T-helper 1 cell (primary cell): ENCODE results near the gene TBX1.
A peak's percentile ranks its signal among the peaks of the same experiment; 100 is the strongest.

ENCODE experiments used
- DNase-seq, 5 donors: peaks; one replicate each; pipeline ENCODE4 v3.0.0-alpha.2; 2012 to 2020

Gene TBX1

GRCh38 chr22:19753996-19754700 lies 6.4 kb upstream of the TBX1 start:
- no peak for DNase-seq

GRCh38 chr22:19754701-19755144 lies 5.9 kb upstream of the TBX1 start:
- no peak for DNase-seq

DNA sequence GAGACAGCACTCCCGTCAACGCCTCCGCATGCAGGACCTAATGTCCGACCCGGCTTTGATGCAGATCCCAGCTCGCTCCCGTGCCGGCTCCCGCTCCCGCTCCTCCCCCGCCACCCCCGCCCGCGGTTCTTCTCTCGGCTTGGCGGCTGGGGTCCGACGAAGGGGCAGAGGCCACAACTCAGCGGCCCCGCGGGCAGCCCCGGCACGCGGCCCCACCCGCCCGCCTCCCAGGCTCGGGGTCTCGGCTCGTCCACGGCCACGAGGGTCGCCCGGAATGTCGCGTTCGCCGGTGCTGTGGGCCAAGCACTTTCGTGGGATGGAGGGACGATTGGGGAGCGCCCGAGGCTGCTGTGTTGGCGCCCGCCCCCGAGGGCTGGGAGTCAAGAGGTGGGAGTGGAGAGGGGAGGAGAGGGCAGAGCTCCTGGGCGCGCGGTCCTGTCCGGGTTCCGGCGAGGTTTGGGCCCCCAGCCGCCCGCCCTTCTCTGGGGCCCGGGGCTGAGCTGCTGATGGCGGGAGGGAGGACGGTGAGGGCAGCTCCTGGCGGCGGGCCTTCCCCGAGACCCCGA lies 5.3 kb upstream of the TBX1 start:
- DNase-seq: no peak

- DNase-seq: no peak
Measured at GRCh38 chr22:19755722-19756287, 4.8 kb upstream of the TBX1 start.

- DNase-seq: peak; percentile 57 to 73 (median 61)
Measured at GRCh38 chr22:19756288-19757128, 4.1 kb upstream of the TBX1 start.

DNA sequence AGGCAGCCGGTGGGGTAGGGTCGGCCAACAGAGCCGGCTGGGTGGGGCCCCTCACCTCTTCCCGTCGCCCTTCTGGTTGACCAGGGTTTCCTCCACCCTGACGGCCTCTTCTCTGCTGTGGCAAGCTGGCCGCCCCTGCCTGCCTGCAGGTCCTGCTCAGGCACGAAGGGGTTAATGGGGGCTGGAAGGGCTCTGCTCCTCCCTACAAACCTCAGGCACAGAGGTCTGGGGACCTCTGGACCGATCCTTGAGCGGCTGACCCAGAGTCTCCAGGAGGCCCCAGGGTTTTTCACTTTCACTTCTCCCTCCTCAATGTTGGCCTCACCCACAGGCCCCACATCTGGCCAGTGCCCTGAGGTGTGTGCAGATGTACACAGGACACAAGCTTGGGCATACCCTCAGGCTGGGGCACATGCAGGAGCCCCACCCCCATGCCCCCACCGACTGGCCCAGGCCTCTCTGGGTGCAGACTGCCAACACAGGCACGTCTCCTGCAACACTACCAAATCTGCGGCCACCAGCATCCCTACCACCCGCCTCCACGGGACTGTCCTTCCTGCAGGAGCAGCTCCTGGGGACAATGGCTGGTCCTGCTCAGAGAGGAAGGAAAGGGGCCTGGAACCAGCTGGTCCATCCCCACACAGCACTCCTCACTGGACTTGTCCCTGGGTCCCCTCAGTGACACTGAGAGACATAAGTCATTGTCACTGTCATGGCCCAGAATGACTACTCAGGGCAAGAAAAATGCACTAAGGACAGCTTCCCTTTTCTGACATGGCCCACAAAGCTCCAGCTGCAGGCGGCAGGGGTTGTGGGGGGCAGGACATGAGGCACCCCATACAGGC lies 3.2 kb upstream of the TBX1 start:
- no peak for DNase-seq

DNA sequence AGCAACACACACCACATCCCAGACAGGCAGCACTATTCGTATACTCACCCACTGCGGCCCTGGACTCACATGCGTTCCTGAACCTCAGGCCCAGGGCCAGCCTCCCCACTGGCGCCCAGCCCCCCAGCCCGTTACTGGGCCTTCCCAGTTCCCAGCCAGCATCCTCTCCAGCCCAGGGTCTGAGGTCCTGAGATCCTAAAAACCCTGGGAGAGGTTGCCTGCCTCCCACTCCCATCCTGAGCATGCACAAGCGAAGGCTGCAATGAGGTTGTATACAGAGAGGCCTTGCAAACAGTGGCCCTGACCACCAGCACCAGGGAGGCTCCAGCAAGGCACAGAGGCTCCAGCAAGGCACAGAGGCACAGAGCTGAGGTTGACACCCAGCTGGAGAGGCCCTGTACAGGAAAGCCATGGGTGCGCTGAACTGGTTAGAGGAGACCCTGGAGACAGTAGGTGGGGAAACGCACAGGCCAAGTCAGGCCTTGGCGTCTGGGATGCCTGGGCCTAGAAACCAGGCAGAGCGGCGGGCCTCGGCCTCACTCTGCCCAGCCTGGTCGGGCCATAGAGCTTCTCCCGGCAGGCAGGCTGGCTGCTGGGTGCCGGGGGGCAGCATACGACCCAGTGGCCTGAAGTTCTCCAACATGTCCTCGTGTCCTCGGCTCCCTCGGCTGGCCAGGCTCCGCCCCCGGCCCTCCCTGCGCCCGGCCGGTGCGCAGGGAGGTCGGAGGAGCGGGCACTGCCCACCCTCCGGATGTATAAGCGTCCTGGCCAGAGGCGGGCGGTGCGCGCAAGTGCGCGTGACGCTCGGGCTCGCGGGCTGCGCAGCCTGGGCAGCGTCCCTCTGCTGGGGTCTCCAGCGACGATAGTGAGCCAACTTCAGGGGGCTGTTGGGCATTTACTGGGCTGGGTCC lies 2.3 kb upstream of the TBX1 start:
- DNase-seq: no peak

DNA sequence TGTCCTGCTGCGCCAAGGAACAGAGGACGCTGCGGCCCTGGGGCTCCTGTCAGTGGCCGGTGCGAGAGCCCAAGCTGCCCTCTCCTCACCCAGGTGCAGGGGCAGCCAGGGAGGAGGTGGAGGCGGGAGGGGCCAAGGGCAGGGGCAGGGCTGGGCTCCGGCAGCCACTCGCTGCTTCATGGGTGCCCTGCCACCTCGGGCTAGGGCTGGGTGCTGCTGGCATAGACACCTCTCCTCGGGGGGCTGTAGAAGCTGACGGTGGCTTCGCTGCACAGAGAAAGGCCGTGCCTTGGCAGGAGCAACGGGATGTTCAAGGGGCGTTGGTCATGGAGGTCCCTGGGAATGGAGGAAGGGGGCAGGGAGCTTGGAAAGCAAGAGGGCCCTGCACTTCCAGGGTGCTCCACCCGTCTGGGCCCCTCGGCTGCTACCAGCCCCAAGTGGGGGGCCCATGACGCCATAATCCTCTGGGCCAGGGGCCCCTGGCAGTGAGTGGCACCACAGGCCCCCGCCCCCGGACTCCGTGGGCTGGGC lies 1.6 kb upstream of the TBX1 start:
- no peak for DNase-seq

DNA sequence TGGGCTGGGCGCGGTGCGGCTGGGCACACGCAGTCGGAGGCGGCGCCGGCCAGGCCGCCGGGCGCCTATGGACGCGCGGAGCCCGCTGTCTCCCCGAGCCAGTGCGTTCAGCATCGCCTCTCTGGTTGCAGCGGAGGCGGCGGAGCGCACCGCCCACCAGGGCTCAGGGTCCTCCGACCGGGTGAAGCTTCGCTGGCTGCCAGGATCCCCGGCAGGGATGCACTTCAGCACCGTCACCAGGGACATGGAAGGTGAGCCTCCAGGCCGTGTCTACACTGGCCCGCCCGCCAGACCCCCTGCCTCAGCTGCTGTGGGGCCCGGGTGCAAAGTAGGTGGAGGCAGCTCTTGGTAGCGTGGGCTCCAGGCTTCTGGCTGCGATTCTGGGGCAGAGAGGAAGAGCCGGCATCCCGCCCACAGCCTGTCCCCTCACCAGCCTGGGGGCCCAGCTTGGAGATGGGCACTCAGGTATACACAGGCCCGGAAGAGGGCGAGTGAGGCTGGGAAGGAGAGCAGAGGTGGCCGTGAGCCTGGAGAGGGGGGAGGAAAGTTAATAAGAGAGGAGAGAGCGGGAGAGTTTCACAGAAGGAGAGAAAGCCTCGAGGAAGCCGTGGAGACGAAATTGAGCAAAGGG lies 1.0 kb upstream of the TBX1 start:
- no peak for DNase-seq

- no peak for DNase-seq
Measured at GRCh38 chr22:19760951-19761724, 560 bp downstream of the TBX1 start.

- DNase-seq: no peak
Measured at GRCh38 chr22:19761725-19762567, 1.4 kb downstream of the TBX1 start.

- no peak for DNase-seq
Measured at GRCh38 chr22:19762568-19763457, 2.2 kb downstream of the TBX1 start.

DNA sequence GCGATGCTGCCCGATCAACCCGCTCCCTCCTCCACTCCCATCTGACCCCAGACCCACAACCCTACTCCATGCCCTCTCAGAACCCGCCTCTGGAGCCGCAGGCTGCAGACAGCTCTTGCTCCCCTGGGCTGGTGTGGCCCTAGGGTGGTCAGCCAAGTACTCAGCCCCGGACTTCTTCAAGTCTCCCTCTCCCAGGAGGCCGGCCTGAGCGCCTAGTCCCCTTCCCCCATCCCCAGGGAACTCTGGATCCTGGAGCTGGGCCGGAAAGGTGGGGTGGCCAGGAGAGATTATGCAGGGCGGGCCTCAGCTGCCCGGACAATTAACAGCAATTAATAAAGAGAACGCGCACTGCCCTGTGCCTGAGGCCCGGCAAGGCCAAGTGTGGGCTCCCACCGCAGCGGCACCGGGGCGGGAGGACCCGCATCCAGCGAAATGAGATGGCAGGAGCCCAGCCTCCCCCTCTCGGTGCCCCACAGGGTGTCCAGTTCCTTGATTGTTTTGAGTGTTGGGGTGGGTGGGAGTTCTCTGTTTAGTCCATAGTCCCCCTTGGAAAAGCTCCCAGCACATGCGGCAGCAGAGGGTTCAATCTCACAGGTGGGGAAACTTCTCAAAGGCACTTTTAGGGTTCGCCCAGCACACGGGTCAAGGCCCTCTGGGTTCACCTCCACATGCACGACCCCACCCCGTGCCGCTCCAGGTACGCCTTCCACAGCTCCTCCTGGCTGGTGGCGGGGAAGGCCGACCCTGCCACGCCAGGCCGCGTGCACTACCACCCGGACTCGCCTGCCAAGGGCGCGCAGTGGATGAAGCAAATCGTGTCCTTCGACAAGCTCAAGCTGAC lies 3.1 kb downstream of the TBX1 start:
- no peak for DNase-seq

DNA sequence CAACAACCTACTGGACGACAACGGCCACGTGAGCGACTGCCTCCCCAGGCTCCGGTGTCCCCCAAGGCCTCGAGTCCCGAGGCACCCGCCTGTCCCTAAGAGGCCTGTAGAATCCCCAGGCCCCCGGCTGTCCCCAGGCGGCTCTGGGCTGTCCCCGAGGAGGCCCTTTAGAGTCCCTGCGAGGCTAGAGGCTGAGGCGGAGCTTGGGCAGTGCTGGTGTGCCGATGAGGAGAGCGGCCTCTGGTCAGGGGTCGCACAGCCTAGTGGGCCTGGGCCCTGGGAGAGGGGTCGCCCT lies 3.7 kb downstream of the TBX1 start:
- DNase-seq: no peak

- no peak for DNase-seq
Measured at GRCh38 chr22:19764636-19765476, 4.3 kb downstream of the TBX1 start.
